NCI-H2196 (cell line): ENCODE measurements around the gene NEDD4L.

ENCODE experiments used
- DNase-seq: peaks from one replicate; lab custom pipeline; 2025; ENCODE audit not compliant: unreplicated experiment; lab: John Stamatoyannopoulos, UW

NEDD4L gene

GRCh38 chr18:58438958-58439300 lies 394.9 kb downstream of the NEDD4L start:
- no peak for DNase-seq

- no peak for DNase-seq
Observed at GRCh38 chr18:58443671-58444070, 399.6 kb downstream of the NEDD4L start.

- no peak for DNase-seq
Observed at GRCh38 chr18:58446391-58447060, 402.5 kb downstream of the NEDD4L start.

GRCh38 chr18:58447402-58448095 lies 403.5 kb downstream of the NEDD4L start:
- no peak for DNase-seq

- no peak for DNase-seq
Observed at GRCh38 chr18:58449464-58449863, 405.4 kb downstream of the NEDD4L start.
